ENCODE data around the gene LRMDA. TPM values are rescaled to one million over a fixed set of nuclear protein-coding genes. Genes with fewer than 3 reads are reported as not detected.

Gene LRMDA
- total RNA-seq, 4 donors from 2014 or later: 12.0 to 15.9 (median 13.9) TPM

DNA sequence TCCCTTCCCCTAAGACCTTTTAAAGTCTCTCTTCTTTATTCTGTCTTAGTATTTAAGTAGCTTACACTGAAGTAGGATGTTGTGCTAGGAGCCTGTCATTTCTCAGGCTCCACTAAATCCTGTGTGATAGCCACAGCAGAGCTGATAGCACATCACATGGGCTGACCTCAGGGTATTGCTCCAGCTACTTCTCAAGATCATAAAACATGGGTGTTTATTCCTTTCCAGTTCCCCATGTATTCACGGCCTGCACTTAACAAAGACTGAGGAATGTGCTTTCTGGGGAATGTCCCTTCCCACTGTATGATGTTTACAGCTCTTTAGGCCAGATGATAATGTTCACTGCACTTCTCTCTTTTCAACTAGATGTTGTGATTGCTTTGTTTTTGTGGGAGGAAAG lies 1119.4 kb downstream of the LRMDA start:
- TF ChIP-seq, protein P1, sequence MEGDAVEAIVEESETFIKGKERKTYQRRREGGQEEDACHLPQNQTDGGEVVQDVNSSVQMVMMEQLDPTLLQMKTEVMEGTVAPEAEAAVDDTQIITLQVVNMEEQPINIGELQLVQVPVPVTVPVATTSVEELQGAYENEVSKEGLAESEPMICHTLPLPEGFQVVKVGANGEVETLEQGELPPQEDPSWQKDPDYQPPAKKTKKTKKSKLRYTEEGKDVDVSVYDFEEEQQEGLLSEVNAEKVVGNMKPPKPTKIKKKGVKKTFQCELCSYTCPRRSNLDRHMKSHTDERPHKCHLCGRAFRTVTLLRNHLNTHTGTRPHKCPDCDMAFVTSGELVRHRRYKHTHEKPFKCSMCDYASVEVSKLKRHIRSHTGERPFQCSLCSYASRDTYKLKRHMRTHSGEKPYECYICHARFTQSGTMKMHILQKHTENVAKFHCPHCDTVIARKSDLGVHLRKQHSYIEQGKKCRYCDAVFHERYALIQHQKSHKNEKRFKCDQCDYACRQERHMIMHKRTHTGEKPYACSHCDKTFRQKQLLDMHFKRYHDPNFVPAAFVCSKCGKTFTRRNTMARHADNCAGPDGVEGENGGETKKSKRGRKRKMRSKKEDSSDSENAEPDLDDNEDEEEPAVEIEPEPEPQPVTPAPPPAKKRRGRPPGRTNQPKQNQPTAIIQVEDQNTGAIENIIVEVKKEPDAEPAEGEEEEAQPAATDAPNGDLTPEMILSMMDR (IDR thresholded peaks at IDR 0.05): no peak
- ATAC-seq (ENCODE audit: low FRiP score) (no peak), DNase-seq (ENCODE audit: low spot score) (no peak)

GRCh38 chr10:76552091-76552873 lies 1120.9 kb downstream of the LRMDA start:
- TF ChIP-seq, protein P1 (IDR thresholded peaks at IDR 0.05): no peak
- DNase-seq (ENCODE audit: low spot score) (no peak), ATAC-seq (ENCODE audit: low FRiP score) (no peak)

- no peak for ATAC-seq (ENCODE audit: low FRiP score)
- TF ChIP-seq, protein P1 (IDR thresholded peaks at IDR 0.05): no peak
- no peak for DNase-seq (ENCODE audit: low spot score)
Measured at GRCh38 chr10:76553263-76554032, 1122.0 kb downstream of the LRMDA start.

DNA sequence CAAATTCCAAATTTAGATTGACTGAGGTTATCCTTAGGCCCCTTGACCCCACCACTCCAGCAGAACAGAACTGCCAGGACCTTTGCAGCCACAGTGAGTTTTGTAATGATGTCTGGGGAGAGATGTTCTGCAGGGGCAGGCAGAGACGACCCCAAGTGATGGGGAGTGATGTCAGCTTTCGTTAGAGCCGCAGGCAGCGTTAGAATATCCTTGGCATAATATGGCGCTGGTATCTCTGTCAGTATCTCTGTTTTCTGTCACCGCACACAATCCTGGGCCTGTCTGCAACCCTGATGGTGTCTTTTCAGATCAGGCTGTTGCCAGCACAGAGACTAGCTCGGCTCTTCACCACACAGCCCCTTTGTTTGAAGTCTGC lies 1122.6 kb downstream of the LRMDA start:
- ATAC-seq (ENCODE audit: low FRiP score) (no peak), DNase-seq (ENCODE audit: low spot score) (no peak)
- TF ChIP-seq, protein P1 (IDR thresholded peaks at IDR 0.05): no peak

DNA sequence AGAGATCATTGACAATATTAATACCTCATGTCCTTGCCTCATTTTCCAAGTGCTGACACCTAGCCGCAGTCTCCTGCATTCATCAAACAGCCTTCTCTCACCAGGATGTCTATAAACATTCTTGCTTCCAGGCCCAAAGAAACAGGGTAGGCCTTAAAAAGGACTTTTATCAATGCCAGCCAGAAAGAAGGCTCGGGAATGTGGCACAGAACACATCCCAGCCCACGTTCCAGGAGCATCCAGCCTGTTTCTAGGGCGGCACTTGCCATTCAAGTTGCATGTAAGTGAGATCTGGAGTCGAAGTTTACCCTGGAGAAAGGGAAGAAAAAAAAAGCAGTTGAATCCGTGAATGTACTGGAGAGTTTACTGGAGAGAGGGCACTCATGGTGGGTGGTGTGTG lies 1123.1 kb downstream of the LRMDA start:
- DNase-seq (ENCODE audit: low spot score): no peak
- no peak for ATAC-seq (ENCODE audit: low FRiP score)
- TF ChIP-seq, protein P1 (IDR thresholded peaks at IDR 0.05): no peak

- DNase-seq (ENCODE audit: low spot score) (no peak), ATAC-seq (ENCODE audit: low FRiP score) (no peak)
- TF ChIP-seq, protein P1 (IDR thresholded peaks at IDR 0.05): no peak
Measured at GRCh38 chr10:76555067-76555670, 1123.7 kb downstream of the LRMDA start.

All from omental fat pad (tissue), 4 donors.